Measurements from ENCODE around the gene RASIP1.
"Not testable (repeated sequence)": the region's sequence is repeated elsewhere in the genome, so short reads cannot be mapped to it uniquely, and the experiment has no call there.

The RASIP1 gene

GRCh38 chr19:48685583-48685982 is 54.8 kb downstream of the RASIP1 start:
- no peak for TF ChIP-seq CTCF (IDR thresholded peaks at IDR 0.05; ENCODE audit: insufficient read depth, low read depth, low read length, missing control alignments)
- peak; percentile 41 for DNase-seq (ENCODE audit: low read depth)
- no peak overlapping the region for H3K4me3 ChIP-seq (ENCODE audit: low read length)

GRCh38 chr19:48683349-48683748 is 57.1 kb downstream of the RASIP1 start:
- H3K4me3 ChIP-seq (ENCODE audit: low read length), result no peak overlapping the region
- peak; percentile 22 for DNase-seq (ENCODE audit: low read depth)
- TF ChIP-seq CTCF (IDR thresholded peaks at IDR 0.05; ENCODE audit: insufficient read depth, low read depth, low read length, missing control alignments), result no peak

- H3K4me3 ChIP-seq (ENCODE audit: low read length), result no peak overlapping the region
- DNase-seq (ENCODE audit: low read depth), result no peak
- TF ChIP-seq CTCF (IDR thresholded peaks at IDR 0.05; ENCODE audit: insufficient read depth, low read depth, low read length, missing control alignments), result no peak
These were observed 59.3 kb downstream of the RASIP1 start for GRCh38 chr19:48681127-48681470.

GRCh38 chr19:48680436-48681126 is 59.8 kb downstream of the RASIP1 start:
- H3K4me3 ChIP-seq (ENCODE audit: low read length), result no peak overlapping the region
- TF ChIP-seq CTCF (IDR thresholded peaks at IDR 0.05; ENCODE audit: insufficient read depth, low read depth, low read length, missing control alignments), result no peak
- DNase-seq (ENCODE audit: low read depth), result no peak

- not testable (repeated sequence) for H3K4me3 ChIP-seq (ENCODE audit: low read length); DNase-seq (ENCODE audit: low read depth)
These were observed 60.4 kb downstream of the RASIP1 start for GRCh38 chr19:48680006-48680405.

GRCh38 chr19:48678201-48678600 is 62.2 kb downstream of the RASIP1 start:
- peak; percentile 23 for DNase-seq (ENCODE audit: low read depth)
- TF ChIP-seq CTCF (IDR thresholded peaks at IDR 0.05; ENCODE audit: insufficient read depth, low read depth, low read length, missing control alignments), result no peak
- H3K4me3 ChIP-seq (ENCODE audit: low read length), result no peak overlapping the region

GRCh38 chr19:48676887-48677286 is 63.5 kb downstream of the RASIP1 start:
- TF ChIP-seq CTCF (IDR thresholded peaks at IDR 0.05; ENCODE audit: insufficient read depth, low read depth, low read length, missing control alignments), result no peak

More at GRCh38 chr19:48676887-48677286, 63.5 kb downstream of the RASIP1 start:
- DNase-seq (ENCODE audit: low read depth), result peak; percentile 92
- no peak overlapping the region for H3K4me3 ChIP-seq (ENCODE audit: low read length)

All from epithelial cell of esophagus (primary cell).